GM12878 (cell line): ENCODE measurements around the gene TRPM6. TPM values are rescaled to one million over a fixed set of nuclear protein-coding genes. Genes with fewer than 3 reads are reported as not detected.

Source experiments
- ATAC-seq: fragments of 200-7000 bp; cut with Tn5 transposase; 3 replicates; pipeline ENCODE4 v1.9.1; 2020; ENCODE audit warnings: mild to moderate bottlenecking, moderate library complexity
- BruUV-seq: library from RNA; stranded (reverse); fragments of 400-500 nt; replicated peaks from 2 replicates; lab custom pipeline; 2021; lab: Mats Ljungman, UMichigan
- CTCF ChIA-PET: fragments of 300-600 bp; sonication (Branson Sonifier 250); formaldehyde crosslinking; extraction: SDS; loops from one replicate; lab custom pipeline; 2021; ENCODE audit warnings: inconsistent platforms; lab: Yijun Ruan, JAX
- POLR2A ChIA-PET: fragments of 350-600 bp; formaldehyde crosslinking; extraction: SDS; loops from one replicate; lab custom pipeline; 2021; ENCODE audit warnings: inconsistent platforms; lab: Charles Lee
- RAD21 ChIA-PET: fragments of 300-600 bp; sonication (Branson Sonifier 250); formaldehyde crosslinking; loops from one replicate; lab custom pipeline; 2023; ENCODE audit warnings: antibody characterized with exemption; ENCODE audit not compliant: unreplicated experiment; lab: Charles Lee
- SMC1A ChIA-PET: fragments of 300-600 bp; sonication (Branson Sonifier 250); formaldehyde crosslinking; loops from one replicate; lab custom pipeline; 2023; ENCODE audit not compliant: unreplicated experiment, uncharacterized antibody; lab: Charles Lee
- DNase-seq: peaks from one replicate; pipeline ENCODE4 v3.0.0-alpha.2; 2011; ENCODE audit warnings: low read depth, low spot score
- FAIRE-seq: peaks from 3 replicates; lab custom pipeline; 2011; peaks lifted over from hg19 to GRCh38; lab: Jason Lieb, UNC
- H2AFZ ChIP-seq: 2 replicates; pipeline ENCODE4 v1.6.0; 2011; ENCODE audit warnings: low read depth, low read length, control low read depth; ENCODE audit not compliant: control insufficient read depth
- H3K27ac ChIP-seq: 2 replicates; pipeline ENCODE4 v1.5.1; 2011; ENCODE audit warnings: control low read depth; ENCODE audit not compliant: control insufficient read depth, insufficient read depth
- H3K27me3 ChIP-seq, 2 experiments: replicated peaks in 1 of 2; 2 replicates each; pipeline versions ENCODE4 v1.6.0 to v1.6.1; 2011; ENCODE audit warnings: low read length in 1 of 2; ENCODE audit not compliant: control insufficient read depth in 2 of 2, insufficient read depth in 2 of 2
- H3K36me3 ChIP-seq, 2 experiments: 2 replicates each; pipeline ENCODE4 v1.5.1; 2011; ENCODE audit warnings: low read length in 1 of 2; ENCODE audit not compliant: control insufficient read depth in 2 of 2, insufficient read depth in 2 of 2
- H3K4me1 ChIP-seq: 2 replicates; pipeline ENCODE4 v1.6.1; 2011; ENCODE audit warnings: mild to moderate bottlenecking, low read length, moderate library complexity, mixed read lengths; ENCODE audit not compliant: control insufficient read depth, insufficient read depth
- H3K4me2 ChIP-seq: 2 replicates; pipeline ENCODE4 v1.6.0; 2011; ENCODE audit warnings: control low read depth; ENCODE audit not compliant: control insufficient read depth, insufficient read depth
- H3K4me3 ChIP-seq: fragments of 200-600 bp; sonication (generic); 2 replicates; pipeline ENCODE4 v1.5.1; 2016
- H3K79me2 ChIP-seq: 2 replicates; pipeline ENCODE4 v1.6.0; 2011; ENCODE audit warnings: low read length; ENCODE audit not compliant: control insufficient read depth, insufficient read depth
- H3K9ac ChIP-seq: 2 replicates; pipeline ENCODE4 v1.8.0; 2011; ENCODE audit warnings: low read length, control low read depth, mixed read lengths; ENCODE audit not compliant: control insufficient read depth, insufficient read depth
- H3K9me3 ChIP-seq: replicated peaks from 3 replicates; pipeline ENCODE4 v1.5.1; 2011; ENCODE audit warnings: mild to moderate bottlenecking, low read length; ENCODE audit not compliant: control insufficient read depth, insufficient read depth
- H4K20me1 ChIP-seq: 2 replicates; pipeline ENCODE4 v1.6.0; 2011; ENCODE audit not compliant: control insufficient read depth, insufficient read depth
- BHLHE40 ChIP-seq, 2 experiments: fragments of 450-650 bp in 1 of 2; IDR thresholded peaks; 2 replicates each; pipeline ENCODE4 v1.6.1; 2011 to 2017; ENCODE audit warnings: low read depth in 2 of 2, borderline replicate concordance in 1 of 2, improper control_type of control experiment in 1 of 2, low read length in 1 of 2, mild to moderate bottlenecking in 1 of 2
- CBFB ChIP-seq: IDR thresholded peaks from 2 replicates; pipeline ENCODE4 v1.6.1; 2016; ENCODE audit warnings: antibody characterized with exemption, low read depth
- EZH2 ChIP-seq: IDR thresholded peaks from 2 replicates; pipeline ENCODE4 v1.6.1; 2012; ENCODE audit warnings: low read depth, mild to moderate bottlenecking, control low read depth, inconsistent platforms, low read length, borderline replicate concordance; ENCODE audit not compliant: control insufficient read depth
- NFYA ChIP-seq: IDR thresholded peaks from 2 replicates; pipeline ENCODE4 v1.6.1; 2011; ENCODE audit warnings: low read depth, mild to moderate bottlenecking, low read length, improper control_type of control experiment, borderline replicate concordance
- WGBS: methylation state at CpG from one replicate; pipeline ENCODE4 v1.1.6; 2016; ENCODE audit warnings: low lambda C conversion rate; ENCODE audit not compliant: insufficient replicate concordance, insufficient coverage; ENCODE audit errors: missing lambda C conversion rate; 5-methylcytosine and 5-hydroxymethylcytosine counted together
- in situ Hi-C: fragments of 300-500 bp; cut with MboI; formaldehyde crosslinking; loops from 9 replicates; pipeline ENCODE4 v1.14.3; 2018; ENCODE audit warnings: mixed read lengths
- intact Hi-C: fragments of 100-400 bp; cut with micrococcal nuclease; formaldehyde crosslinking; loops from one replicate; pipeline ENCODE4 v1.14.2; 2022; ENCODE audit not compliant: unreplicated experiment
- polyA plus RNA-seq, 11 experiments: library from polyadenylated mRNA; depleted of rRNA in 4 of 11; unstranded in 6 of 11; stranded (reverse) in 5 of 11; fragments of >200 nt; fragmentation: Nextera tagmentation in 4 of 11; fragmentation: Illumina TruSeq in 1 of 11; extraction: Ambion mirVana in 4 of 11; extraction: Trizol in 1 of 11; gene quantifications; 1 replicate in 1 of 11; 2 replicates in 10 of 11; pipeline versions ENCODE4 v1.2.1 to v1.2.3, GENCODE V29; 2011 to 2016; ENCODE audit warnings: inconsistent platforms in 2 of 11, missing spikeins in 2 of 11, low read depth in 1 of 11
- total RNA-seq, 4 experiments: library from RNA; depleted of rRNA in 3 of 4; stranded (reverse); fragments of >200 nt in 3 of 4; fragmentation: Illumina TruSeq in 1 of 4; extraction: Trizol in 1 of 4; gene quantifications; 2 replicates each; pipeline versions ENCODE4 v1.2.1 to v1.2.3, GENCODE V29; 2013 to 2021
- TF ChIP-seq, protein P1 (sequence below): fragments of 450-650 bp; IDR thresholded peaks from 2 replicates; pipeline ENCODE4 v1.6.1; 2017; ENCODE audit warnings: mild to moderate bottlenecking
- TF ChIP-seq, protein P2 (sequence below): fragments of 450-650 bp; IDR thresholded peaks from 2 replicates; pipeline ENCODE4 v1.6.1; 2018; ENCODE audit warnings: borderline replicate concordance, mild to moderate bottlenecking; ENCODE audit not compliant: partially characterized antibody

TRPM6 gene
- total and polyA plus RNA-seq, 10 of the 15 experiments (the other 5 are each of a cell fraction or from before 2014, with no cell fraction given) = under 0.01 to 0.34 (median 0.05) TPM; not detected in 1

DNA sequence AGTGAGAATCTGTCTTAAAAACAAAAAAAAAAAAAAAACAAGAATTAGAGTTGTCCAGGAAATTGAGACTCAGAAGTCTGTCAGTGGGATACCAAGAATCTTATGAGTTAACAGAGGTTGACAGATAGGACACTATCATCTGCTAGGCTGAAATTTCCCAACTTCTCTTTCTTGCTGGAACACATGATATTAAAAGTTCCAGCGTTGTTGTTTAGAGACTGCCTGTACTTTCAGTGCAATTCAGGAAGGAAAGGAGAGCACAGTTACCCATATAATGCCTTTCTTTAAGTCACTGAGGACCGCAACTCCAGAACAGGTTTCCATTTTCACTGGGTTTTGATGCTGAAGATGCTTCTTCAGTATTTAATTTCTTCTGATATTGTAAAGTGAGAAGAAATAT, 13.5 kb downstream of the TRPM6 start (continued):
- TF ChIP-seq, protein P1, sequence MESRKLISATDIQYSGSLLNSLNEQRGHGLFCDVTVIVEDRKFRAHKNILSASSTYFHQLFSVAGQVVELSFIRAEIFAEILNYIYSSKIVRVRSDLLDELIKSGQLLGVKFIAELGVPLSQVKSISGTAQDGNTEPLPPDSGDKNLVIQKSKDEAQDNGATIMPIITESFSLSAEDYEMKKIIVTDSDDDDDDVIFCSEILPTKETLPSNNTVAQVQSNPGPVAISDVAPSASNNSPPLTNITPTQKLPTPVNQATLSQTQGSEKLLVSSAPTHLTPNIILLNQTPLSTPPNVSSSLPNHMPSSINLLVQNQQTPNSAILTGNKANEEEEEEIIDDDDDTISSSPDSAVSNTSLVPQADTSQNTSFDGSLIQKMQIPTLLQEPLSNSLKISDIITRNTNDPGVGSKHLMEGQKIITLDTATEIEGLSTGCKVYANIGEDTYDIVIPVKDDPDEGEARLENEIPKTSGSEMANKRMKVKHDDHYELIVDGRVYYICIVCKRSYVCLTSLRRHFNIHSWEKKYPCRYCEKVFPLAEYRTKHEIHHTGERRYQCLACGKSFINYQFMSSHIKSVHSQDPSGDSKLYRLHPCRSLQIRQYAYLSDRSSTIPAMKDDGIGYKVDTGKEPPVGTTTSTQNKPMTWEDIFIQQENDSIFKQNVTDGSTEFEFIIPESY = no peak
- no peak for TF ChIP-seq NFYA
- TF ChIP-seq, protein P2, sequence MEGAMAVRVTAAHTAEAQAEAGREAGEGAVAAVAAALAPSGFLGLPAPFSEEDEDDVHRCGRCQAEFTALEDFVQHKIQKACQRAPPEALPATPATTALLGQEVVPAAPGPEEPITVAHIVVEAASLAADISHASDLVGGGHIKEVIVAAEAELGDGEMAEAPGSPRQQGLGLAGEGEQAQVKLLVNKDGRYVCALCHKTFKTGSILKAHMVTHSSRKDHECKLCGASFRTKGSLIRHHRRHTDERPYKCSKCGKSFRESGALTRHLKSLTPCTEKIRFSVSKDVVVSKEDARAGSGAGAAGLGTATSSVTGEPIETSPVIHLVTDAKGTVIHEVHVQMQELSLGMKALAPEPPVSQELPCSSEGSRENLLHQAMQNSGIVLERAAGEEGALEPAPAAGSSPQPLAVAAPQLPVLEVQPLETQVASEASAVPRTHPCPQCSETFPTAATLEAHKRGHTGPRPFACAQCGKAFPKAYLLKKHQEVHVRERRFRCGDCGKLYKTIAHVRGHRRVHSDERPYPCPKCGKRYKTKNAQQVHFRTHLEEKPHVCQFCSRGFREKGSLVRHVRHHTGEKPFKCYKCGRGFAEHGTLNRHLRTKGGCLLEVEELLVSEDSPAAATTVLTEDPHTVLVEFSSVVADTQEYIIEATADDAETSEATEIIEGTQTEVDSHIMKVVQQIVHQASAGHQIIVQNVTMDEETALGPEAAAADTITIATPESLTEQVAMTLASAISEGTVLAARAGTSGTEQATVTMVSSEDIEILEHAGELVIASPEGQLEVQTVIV = no peak
- no peak for TF ChIP-seq CBFB

- ChIA-PET POLR2A (no interaction called here), RAD21 (no interaction called here), CTCF (interaction anchor here (0.6 kb wide), 1 partner anchor 103 kb away, joined by 3 read pairs; no protein-coding TSS in a partner anchor), SMC1A (no interaction called here)
- WGBS = 58% methylated on average over 9 of the region's 9 CpGs
- no peaks in the 10 kb centered on the region for H3K36me3 ChIP-seq
- no peak overlapping the region for H2AFZ ChIP-seq
- H3K4me2 ChIP-seq = no peak overlapping the region
- H3K9ac ChIP-seq = no peak overlapping the region
- H3K27me3 ChIP-seq = no peaks in the 10 kb centered on the region
- no peak for ATAC-seq
- FAIRE-seq = no peak
- intact Hi-C loops (no loop called here), in situ Hi-C loops (no loop called here)
- BruUV-seq = no TSS peak
- no peaks in the 10 kb centered on the region for H4K20me1 ChIP-seq
- H3K4me3 ChIP-seq = no peak overlapping the region
- no peak for DNase-seq
- H3K79me2 ChIP-seq = no peaks in the 10 kb centered on the region
- no peaks in the 10 kb centered on the region for H3K4me1 ChIP-seq
- no peak overlapping the region for H3K27ac ChIP-seq
- TF ChIP-seq EZH2 (no peak), BHLHE40 (IDR thresholded peaks at IDR 0.05; ENCODE audit: borderline replicate concordance in 1 of 2, low read depth in 2 of 2, low read length in 1 of 2) (no peak)
- no peaks in the 10 kb centered on the region for H3K9me3 ChIP-seq
Observed at GRCh38 chr9:74872619-74873233, 15.0 kb downstream of the TRPM6 start.
